ENCODE results near the gene CLPTM1. TPM values are rescaled to one million over a fixed set of nuclear protein-coding genes. Genes with fewer than 3 reads are reported as not detected.

Gene CLPTM1
- polyA plus RNA-seq, 3 donors, result 14.7 to 84.3 (median 20.0) TPM

GRCh38 chr19:44988273-44988672 lies 33.1 kb downstream of the CLPTM1 start:
- WGBS (ENCODE audit: insufficient coverage), result 97% methylated on average over 8 of the region's 9 CpGs
- Mint-ChIP-seq H3K27ac (no peak overlapping the region), H3K4me3 (no peak overlapping the region), H3K36me3 (peaks cover 65 to 85% of the 10 kb centered on the region in 2 donors), H3K27me3 (ENCODE audit: low read depth in 3 of 3) (peaks cover 0 to 2% (median 0%) of the 10 kb centered on the region in 3 donors), H3K9me3 (no peaks in the 10 kb centered on the region), H3K4me1 (peaks cover 6% of the 10 kb centered on the region)
- Histone ChIP-seq H3K79me2 (ENCODE audit: insufficient read depth, low read length) (no peaks in the 10 kb centered on the region), H4K20me1 (ENCODE audit: insufficient read depth, low read length) (peaks cover 7% of the 10 kb centered on the region), H3K27me3 (ENCODE audit: control insufficient read depth in 2 of 2, insufficient read depth in 2 of 2, low read length in 2 of 2) (no peaks in the 10 kb centered on the region), H3K9me3 (replicated peaks in 1 of 2; ENCODE audit: control insufficient read depth in 1 of 2, insufficient read depth in 1 of 2, low read length in 2 of 2) (no peaks in the 10 kb centered on the region), H2AFZ (ENCODE audit: insufficient read depth, low read depth, low read length, poor library complexity, severe bottlenecking) (no peak overlapping the region), H3K4me3 (replicated peaks in 1 of 3; ENCODE audit: low read depth in 2 of 3, low read length in 3 of 3) (no peak overlapping the region), H3K4me1 (ENCODE audit: control insufficient read depth in 1 of 2, insufficient read depth in 2 of 2, low read length in 2 of 2) (peaks cover 0 to 4% of the 10 kb centered on the region in 2 donors), H3K27ac (ENCODE audit: low read depth in 1 of 2, low read length in 2 of 2) (no peak overlapping the region), H3K9ac (ENCODE audit: insufficient read depth, low read length, poor library complexity, severe bottlenecking) (no peak overlapping the region), H3K4me2 (replicated peaks; ENCODE audit: extremely low read depth, low read length, poor library complexity, severe bottlenecking) (no peak overlapping the region), H3K36me3 (replicated peaks in 1 of 2; ENCODE audit: control insufficient read depth in 1 of 2, insufficient read depth in 2 of 2, low read length in 2 of 2) (peaks cover 80 to 93% of the 10 kb centered on the region in 2 donors)
- no peak for TF ChIP-seq CTCF (IDR thresholded peaks at IDR 0.05)
- DNase-seq, result no peak
- intact Hi-C loops (cut with micrococcal nuclease), result loop anchor here in 1 of 2 donors (2.0 kb wide), 1 partner anchor 71 kb away; no protein-coding TSS in a partner anchor

GRCh38 chr19:44988896-44989556 lies 33.8 kb downstream of the CLPTM1 start:
- Histone ChIP-seq H4K20me1 (ENCODE audit: insufficient read depth, low read length) (peaks cover 4% of the 10 kb centered on the region), H3K4me1 (ENCODE audit: control insufficient read depth in 1 of 2, insufficient read depth in 2 of 2, low read length in 2 of 2) (peaks cover 0 to 4% of the 10 kb centered on the region in 2 donors), H3K4me2 (replicated peaks; ENCODE audit: extremely low read depth, low read length, poor library complexity, severe bottlenecking) (no peak overlapping the region), H3K36me3 (replicated peaks in 1 of 2; ENCODE audit: control insufficient read depth in 1 of 2, insufficient read depth in 2 of 2, low read length in 2 of 2) (peaks cover 79 to 93% of the 10 kb centered on the region in 2 donors), H3K4me3 (replicated peaks in 1 of 3; ENCODE audit: low read depth in 2 of 3, low read length in 3 of 3) (no peak overlapping the region), H3K27me3 (ENCODE audit: control insufficient read depth in 2 of 2, insufficient read depth in 2 of 2, low read length in 2 of 2) (no peaks in the 10 kb centered on the region), H3K9me3 (replicated peaks in 1 of 2; ENCODE audit: control insufficient read depth in 1 of 2, insufficient read depth in 1 of 2, low read length in 2 of 2) (no peaks in the 10 kb centered on the region), H3K79me2 (ENCODE audit: insufficient read depth, low read length) (no peaks in the 10 kb centered on the region), H2AFZ (ENCODE audit: insufficient read depth, low read depth, low read length, poor library complexity, severe bottlenecking) (no peak overlapping the region), H3K9ac (ENCODE audit: insufficient read depth, low read length, poor library complexity, severe bottlenecking) (no peak overlapping the region), H3K27ac (ENCODE audit: low read depth in 1 of 2, low read length in 2 of 2) (no peak overlapping the region)
- Mint-ChIP-seq H3K27ac (peak overlapping the region in 1 of 7 donors; percentile 69), H3K36me3 (peaks cover 69 to 88% of the 10 kb centered on the region in 2 donors), H3K4me1 (peaks cover 6% of the 10 kb centered on the region), H3K4me3 (no peak overlapping the region), H3K9me3 (no peaks in the 10 kb centered on the region), H3K27me3 (ENCODE audit: low read depth in 3 of 3) (peaks cover 0 to 2% (median 0%) of the 10 kb centered on the region in 3 donors)
- 91% methylated on average over 12 of the region's 15 CpGs for WGBS (ENCODE audit: insufficient coverage)
- peak; percentile 60 for TF ChIP-seq CTCF (IDR thresholded peaks at IDR 0.05)
- peak; percentile 32 to 60 (median 45) for DNase-seq
- intact Hi-C loops (cut with micrococcal nuclease), result loop anchor here (1.0 to 2.0 kb wide), 2 partner anchors 70 kb away; no protein-coding TSS in a partner anchor
